RPMI7951 (cell line): ENCODE data around the gene TNRC18. TPM values are rescaled to one million over a fixed set of nuclear protein-coding genes. Genes with fewer than 3 reads are reported as not detected.

Experiments
- DNase-seq: peaks from one replicate; pipeline ENCODE4 v3.0.0-alpha.2; 2012; ENCODE audit warnings: low read depth
- total RNA-seq: library from RNA; depleted of rRNA; stranded (reverse); fragments of >200 nt; shearing (Covaris generic); gene quantifications from 2 replicates; pipeline ENCODE4 v1.2.3, GENCODE V29; 2014

The TNRC18 gene
- total RNA-seq, 1 experiment from 2014 or later: 18.9 TPM

GRCh38 chr7:5428478-5429252 is 5.0 kb upstream of the TNRC18 start:
- DNase-seq: no peak

- DNase-seq: no peak
Measured at GRCh38 chr7:5426226-5426475, 2.5 kb upstream of the TNRC18 start.

- DNase-seq: peak; percentile 93
Measured at GRCh38 chr7:5425507-5426225, 2.0 kb upstream of the TNRC18 start.

- DNase-seq: peak; percentile 66
Measured at GRCh38 chr7:5424749-5425506, 1.3 kb upstream of the TNRC18 start.

- DNase-seq: peak; percentile 100
Measured at GRCh38 chr7:5423976-5424748, 528 bp upstream of the TNRC18 start.

- peak; percentile 59 for DNase-seq
Measured at GRCh38 chr7:5422396-5423305, 983 bp downstream of the TNRC18 start.

- DNase-seq: peak; percentile 88
Measured at GRCh38 chr7:5421714-5422395, 1.8 kb downstream of the TNRC18 start.

GRCh38 chr7:5420881-5421713 is 2.5 kb downstream of the TNRC18 start:
- DNase-seq: peak; percentile 50

GRCh38 chr7:5420067-5420880 is 3.4 kb downstream of the TNRC18 start:
- no peak for DNase-seq

- DNase-seq: peak; percentile 40
Measured at GRCh38 chr7:5419539-5420066, 4.0 kb downstream of the TNRC18 start.

GRCh38 chr7:5418285-5418582 is 5.4 kb downstream of the TNRC18 start:
- DNase-seq: no peak

- no peak for DNase-seq
Measured at GRCh38 chr7:5417106-5418071, 6.2 kb downstream of the TNRC18 start.

GRCh38 chr7:5414916-5415315 is 8.7 kb downstream of the TNRC18 start:
- DNase-seq: no peak

- no peak for DNase-seq
Measured at GRCh38 chr7:5413449-5413786, 10.2 kb downstream of the TNRC18 start.

GRCh38 chr7:5408777-5409176 is 14.9 kb downstream of the TNRC18 start:
- DNase-seq: no peak

GRCh38 chr7:5406957-5407945 is 16.4 kb downstream of the TNRC18 start:
- no peak for DNase-seq
